DMS153 (cell line): ENCODE results near the gene NACC2.

Source experiments
- DNase-seq: peaks from one replicate; lab custom pipeline; 2025; lab: John Stamatoyannopoulos, UW

NACC2 gene

DNA sequence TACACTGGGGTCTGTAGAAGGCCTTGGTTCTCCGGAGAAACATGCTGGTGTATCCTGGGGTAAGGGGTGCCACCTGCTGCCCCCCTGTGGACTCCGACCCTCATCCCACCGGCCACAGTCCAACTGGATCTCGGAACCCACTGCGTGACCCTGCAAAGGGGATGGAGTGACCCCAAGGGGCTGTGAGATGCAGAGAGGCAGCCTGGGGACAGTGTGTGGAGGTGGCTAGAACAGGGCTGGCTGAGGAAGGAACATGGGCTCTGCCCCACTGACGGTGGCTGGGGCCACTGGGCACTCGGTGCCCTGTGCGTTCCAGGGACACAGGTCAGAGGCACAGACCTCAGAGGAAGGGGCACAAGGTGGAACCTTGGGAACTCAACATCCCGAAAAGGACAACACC lies 2.3 kb downstream of the NACC2 start:
- DNase-seq = no peak

DNA sequence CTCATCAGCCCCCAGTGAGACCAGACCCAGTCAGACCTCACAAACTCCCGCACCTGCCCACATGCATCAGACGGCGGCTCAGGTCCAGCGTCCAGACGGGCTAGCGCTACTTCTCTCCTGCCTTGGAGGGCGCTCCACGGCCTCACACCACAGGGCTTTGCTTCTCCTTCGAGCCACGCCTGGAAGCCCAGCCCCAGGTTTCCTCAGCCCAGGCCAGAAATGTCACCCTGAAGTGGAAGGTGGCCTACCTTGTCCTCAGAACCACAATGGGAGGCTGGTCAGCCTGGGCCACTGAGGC lies 2.8 kb downstream of the NACC2 start:
- DNase-seq = no peak

DNA sequence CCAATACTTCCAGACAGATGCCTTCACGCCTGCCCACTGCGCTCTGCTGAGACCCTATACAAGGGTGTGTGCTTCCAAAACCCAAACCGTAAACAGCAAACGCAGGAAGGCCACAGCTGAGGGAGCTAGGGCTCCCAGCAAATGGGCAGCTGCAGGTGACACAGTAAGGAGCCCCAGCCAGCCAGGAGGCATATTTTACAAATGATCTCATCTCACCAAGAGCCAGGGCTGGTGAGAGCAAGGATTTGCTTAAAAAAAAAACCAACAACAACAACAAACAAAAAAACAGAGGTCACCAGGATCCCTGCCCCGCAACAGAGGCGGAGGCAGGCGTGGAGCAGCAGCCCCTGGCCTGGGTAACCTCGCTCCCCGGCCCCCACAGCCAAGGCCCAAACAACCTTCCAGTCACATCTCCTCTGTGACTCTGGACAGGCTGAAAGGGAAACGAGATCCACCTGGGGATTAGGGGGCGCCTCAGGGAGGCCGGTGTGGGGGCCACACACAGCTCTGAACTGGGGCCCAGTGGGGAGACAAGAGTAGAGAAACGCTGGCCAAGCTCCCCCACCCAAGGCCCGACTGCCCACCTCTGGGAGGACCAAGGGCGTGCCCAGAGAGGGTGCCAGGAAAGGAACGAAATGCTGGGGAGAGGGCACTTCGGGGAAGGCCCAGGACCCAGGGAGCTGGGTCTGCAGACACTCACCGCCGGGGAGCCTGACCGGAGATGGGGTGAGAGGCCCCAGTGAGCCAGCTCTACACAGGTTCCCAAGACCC lies 3.3 kb downstream of the NACC2 start:
- DNase-seq = no peak

DNA sequence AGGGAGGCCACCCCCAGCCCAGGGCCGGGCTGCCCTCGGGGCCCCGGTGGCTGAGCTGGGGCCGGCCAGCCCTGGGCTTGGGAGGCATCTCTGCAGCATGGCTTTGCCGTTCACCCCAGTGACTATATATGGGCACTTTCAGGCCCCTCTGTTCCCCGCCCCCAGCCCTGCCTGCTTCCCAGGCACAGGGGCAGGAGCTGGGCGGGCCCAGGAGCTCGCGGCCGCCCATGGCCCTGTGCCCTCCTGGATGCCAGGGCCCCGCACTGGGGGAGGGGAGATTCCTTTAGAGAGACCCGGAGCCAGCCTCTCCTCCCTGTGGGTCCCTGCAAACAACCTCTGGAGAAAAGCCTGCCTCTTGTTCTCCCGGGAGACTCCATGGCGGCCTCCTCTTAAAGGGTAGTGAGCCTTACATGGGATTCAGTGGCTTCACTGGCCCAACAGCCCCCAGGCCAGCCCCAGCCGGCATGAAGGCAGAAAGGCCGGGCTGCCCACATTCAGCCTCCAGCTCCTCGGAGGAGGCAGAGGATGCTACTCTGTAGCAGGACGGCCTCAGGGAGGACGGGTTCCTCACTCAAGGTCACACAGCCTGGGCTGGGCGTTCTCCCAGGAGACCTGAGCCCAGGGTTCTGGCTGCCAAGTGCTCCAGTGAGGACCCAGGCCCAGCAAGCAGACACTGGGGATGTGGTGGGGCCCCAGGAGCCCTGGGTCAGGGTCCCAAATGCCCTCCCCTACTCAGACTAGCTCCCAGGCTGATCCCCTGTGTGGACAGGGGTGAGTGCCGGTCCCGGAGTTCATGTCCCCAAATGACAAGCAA lies 4.1 kb downstream of the NACC2 start:
- no peak for DNase-seq

DNA sequence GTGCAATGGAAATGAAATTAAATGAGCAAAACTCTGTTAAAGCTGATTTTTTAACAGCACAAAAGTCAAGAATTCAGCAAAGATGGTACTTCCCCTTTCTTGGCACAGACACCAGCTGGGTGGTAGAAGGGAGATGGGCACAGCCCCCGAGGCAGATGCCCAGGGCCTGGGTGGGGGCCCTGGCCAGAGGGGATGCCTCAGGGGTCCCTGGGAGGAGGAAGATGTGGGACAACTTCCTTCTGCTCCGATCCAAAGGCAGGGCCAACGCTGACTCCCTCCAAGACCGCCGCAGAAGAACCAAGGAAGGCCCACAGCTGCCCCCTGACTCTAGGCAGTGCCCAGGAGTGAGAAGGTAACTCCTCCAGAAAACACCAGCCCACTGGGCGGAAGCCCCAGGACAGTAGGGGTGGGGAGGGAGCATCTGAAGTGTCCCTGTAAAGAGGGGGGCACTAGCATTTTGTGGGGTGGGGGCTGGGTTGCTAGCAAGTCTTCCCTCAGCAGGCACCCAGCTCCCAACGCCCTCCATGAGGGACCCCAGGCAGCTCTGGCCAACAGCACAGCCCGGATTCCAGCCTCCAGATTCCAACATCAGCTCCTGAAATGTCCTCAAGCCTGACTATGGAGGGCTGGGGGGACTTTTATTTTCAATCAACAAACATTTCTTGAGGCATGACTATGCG lies 4.9 kb downstream of the NACC2 start:
- no peak for DNase-seq

DNA sequence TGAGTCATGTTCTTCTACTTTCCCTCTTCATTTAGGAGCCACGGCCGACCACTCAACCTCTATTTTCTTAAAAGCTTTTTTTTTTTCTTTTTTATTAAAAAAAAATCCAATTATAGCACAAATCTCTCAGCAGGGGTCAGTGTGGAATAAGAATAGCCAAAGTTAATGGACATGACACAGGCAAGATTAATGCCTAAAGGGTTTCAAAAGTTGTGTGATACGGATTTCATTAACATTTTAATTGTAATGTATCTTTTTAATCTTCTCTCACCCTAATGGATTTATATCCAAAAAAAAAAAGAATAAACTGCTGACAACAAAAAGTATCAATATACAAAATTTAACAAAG lies 5.4 kb downstream of the NACC2 start:
- DNase-seq = no peak

DNA sequence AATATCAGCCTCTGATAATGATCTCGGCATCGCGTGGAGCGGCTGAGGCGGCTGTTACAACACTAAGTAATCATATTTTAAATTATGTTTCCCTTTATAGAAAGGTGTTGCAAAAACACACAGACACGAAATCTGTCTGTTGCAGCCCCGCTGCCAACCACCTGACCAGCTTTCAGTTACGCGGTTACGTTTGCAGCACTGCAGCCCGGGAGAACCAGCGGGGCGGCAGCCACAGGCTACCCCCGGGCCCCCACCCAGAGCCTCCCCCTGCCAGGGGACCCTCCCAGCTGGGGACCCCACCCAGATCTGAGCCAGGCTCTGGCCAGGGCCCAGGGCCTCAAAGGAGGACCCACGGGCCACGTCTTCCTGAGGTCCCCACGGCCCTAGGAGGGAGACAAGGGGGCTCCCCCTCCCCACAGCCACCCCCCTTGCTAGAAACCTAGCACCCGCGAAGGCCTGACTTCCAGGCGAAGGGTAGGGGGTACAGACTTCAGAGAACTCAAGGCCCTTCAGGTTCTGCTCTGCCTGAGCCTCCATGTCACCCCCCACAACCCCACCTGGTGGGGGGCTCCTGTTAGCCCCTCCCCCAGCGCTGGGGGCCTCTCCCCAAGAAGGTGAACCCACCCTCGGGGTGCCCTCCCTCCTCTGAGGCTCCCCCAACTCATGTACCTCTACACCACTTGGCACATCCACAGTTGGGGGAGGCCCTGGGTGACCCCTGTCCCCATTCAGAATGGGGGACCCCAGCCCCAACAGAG lies 6.0 kb downstream of the NACC2 start:
- no peak for DNase-seq

DNA sequence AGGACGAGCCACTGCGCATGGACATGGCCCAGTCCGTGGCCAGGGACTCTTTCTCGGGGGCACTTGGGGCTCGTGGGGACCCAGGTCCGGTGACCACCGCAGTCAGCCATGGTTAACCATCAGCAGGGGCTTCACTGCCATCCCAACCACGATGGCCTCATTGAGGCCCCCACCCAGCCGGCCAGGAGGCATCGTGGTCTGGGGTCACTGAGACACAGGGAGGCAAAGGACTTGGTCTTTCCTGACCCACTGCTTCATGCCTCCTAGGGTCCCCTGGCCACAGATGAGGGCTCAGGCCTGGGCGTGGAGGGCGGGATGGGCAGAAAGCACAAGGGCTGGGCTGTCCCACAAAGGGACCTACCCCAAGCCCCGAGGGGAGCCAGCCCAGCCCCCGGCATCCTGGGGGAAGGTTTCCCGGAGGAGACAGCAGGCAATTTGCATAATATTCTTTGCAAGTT lies 6.6 kb downstream of the NACC2 start:
- DNase-seq = no peak

DNA sequence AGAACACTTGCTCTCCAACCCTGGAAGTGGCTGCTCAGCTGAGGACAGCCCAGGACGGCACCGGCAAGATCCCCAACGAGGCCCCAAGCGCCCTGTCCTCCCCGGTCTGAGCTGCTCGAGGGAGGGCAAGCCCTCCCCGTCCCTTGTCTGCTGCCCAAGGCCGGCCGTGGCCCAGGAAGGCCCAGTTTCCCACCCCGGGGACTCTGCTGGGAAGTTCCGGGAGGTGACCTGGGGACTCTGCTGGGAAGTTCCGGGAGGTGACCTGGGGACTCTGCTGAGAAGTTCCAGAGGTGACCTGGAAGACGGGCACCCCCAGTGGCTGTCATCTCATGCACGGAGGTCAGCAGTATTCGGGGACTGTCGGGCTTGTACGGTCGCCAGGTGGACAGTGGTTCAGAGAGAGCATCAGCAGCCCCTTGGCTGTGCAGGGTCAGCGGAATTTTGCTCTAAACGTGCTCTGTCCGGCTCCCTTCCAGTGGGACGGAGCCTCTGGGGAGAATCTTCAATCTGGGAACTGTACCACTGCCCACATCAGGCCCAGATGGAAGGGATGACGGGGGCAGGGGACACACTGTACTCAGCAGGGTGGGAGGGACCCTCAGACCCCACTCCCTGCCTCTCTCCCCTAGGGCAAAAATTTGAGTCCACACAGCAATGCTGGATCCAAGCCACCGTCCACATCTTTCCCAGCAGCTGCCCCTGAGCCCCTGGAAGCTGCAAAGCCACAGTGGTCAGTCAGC lies 7.2 kb downstream of the NACC2 start:
- no peak for DNase-seq

DNA sequence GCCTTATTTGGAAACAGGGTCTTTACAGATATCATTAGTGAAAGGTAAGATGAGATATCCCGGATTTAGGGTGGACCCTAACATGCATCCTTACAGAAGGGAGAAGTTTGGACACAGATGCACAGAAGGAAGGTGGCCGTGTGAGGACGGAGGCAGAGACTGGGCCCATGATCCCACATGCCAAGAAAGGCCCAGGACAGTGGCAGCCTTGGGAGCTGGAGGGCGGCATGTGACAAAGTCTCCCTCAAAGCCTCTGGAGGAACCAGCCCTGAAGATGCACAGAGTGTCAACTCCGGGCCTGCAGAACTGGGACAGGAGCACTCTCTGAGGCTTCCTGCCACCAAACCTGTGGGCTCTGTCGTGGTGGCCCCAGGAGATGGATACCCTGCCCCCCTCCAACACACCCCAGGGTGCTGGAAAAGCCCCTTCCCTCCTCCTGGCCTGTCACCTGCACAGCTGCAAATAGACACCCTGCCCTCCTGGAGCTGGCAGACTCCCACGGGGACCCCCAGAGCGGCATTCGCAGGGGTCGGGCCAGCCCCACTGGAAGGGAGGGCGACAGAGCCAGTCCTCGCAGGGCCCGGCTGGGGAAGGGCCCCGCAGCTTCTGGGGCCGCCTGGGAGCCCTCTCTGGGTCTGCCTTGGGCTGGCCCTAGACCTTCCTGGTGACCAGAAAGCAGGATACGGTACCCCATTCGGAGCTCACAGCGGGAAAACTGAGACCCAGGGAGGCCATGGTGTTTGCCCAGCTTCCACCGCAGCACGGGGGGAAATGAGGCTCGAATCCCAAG lies 7.9 kb downstream of the NACC2 start:
- no peak for DNase-seq

DNA sequence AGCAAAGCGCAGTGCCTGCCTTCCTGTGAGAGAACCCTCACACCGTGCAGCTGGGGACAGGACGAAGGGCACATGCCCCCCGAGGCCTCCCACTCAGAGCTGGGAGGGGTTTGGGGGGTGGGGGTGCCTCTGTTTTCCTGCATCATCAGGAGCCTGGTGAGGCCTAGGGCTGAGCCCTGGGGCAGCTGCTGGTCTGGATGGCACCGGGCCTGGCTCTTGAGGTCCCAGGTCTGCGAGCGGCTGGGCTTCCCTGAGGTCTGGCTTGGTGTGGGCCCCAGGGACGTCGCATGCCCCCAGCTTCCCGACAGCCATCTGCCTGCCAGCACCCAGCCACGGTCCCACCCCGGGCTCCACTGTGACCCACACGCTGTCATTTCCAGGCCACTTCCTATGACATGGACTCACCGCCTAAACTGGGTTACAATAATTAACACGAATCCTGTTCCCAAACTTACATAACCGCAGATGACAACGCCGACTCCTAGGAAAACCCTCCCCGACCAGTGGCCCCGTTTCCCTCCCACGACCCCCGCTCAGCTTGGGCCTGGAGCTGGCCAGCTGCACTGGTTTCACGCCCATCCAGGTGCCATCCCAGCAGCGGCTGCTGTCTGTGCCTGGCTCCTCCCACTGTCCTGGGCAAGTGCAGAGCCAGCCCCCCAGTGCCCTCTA lies 8.7 kb downstream of the NACC2 start:
- DNase-seq = no peak

DNA sequence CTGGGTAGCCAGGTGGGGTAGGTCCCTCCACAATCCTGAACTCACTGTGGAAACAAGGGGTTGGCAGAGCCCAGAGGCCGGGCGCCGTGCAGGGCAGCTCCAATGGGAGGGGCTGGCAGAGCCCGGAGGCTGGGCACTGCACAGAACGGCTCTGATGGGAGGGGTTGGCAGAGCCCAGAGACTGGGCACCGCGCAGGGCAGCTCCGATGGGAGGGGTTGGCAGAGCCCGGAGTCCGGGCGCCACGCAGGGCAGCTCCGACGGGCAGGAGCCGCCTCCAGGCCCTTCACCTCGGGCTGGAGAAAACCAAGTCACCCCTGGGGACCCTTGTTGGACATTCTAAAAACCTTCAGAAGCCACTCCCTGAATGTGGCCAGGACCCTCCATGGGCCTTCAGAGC lies 9.3 kb downstream of the NACC2 start:
- no peak for DNase-seq

DNA sequence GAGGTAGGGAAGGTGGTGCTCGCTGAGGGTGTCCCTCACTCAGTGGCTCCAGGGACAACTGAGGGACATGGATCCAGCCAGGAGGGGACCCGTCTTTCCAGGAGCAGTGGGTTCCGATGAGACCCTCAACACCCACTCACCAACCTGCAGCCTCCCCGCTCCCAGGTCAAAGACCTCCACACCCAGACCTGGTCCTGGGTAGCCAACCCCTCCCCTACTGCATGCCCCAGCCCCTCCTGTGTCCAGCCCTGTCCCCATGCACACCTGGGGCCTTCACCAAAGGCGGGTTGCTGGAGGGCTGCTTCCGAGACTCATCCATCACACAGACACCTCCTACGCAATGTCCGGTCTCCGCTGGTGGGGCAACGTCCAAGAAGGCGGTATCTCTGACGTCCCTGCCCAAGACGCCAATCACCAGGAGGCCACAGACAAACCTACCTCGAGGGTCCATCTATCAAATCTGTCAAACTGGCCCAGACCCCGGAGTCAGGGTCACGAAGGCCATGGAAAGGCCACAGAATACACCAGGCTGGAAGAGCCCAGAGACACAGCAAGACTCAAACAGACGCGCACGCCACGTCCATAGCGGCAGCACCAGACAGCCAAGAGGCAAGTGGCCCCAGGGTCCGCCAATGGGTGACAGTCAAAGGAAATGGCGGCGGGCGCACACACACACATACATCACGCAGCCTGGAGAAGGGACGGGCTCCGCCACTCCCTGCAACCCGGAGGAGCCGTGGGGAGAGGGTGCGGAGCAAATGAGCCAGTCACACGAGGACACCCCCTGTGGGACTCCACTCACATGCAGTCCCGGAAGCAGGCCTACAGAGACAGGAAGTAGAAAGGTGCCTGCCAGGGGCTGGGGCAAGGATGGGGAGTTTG lies 10.8 kb downstream of the NACC2 start:
- DNase-seq = no peak

DNA sequence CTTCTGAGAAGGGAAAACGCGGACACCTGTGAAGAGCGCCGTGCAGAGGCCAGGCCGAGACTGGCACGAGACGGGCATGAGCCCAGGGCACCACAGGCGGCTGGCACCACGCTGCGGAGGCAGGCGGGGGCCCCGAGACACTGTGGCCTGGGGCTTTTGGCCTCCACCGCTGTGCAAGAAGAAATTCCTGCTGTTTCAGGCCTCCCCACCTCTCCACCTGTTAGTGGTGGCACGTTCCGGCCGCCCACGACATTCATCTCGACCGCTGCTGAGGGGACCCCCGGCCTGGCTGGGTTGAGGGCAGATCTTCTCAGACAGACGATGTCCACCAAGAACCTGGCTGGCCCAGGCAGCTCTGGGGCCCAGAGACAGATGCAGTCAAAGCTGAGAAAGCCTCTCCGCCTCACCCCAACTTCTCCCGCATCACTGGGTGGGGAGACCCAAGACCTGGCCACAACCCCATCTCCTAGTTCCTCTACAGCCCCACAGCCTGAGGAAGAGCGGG lies 11.5 kb downstream of the NACC2 start:
- no peak for DNase-seq

DNA sequence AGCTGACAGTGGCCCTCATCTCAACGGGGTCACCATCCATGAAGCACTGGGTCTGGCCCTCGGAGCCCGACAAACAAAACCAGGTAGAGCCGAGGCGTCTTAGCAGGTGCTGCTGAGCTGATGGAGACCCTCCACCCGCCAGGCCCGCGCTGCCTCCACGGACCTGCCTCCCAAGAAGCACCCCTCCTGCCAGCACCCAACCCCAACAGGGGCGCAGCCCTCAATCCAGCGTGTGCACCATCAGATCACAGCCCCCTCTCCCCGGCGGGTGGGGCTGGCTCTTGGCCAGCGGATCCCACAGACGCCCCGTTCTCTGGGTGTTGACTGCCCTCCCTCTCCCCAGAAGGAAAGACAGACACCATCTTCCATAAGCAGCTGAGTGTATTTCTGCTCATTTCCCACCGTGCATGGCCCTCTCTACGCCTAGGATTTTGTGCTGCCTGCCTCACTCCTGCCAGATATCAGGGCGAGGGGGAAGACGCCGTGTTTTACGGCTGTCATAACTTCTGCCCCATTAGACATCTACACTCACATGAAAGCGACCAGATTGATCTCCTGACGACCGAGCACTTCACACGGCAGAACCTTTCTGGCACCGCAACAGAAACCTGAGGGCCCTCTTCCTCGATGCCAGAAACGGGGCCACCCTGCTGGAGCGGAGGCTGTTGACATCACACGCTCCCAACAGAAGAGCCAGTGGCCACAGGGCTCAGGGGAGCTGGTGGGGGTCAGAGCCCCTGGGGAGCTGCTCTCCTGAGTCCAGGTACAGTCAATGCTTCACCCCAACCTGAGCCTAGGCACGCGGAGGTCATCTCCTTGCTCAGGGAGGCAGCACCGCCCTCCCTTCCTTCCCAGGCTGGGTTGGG lies 12.4 kb downstream of the NACC2 start:
- no peak for DNase-seq

DNA sequence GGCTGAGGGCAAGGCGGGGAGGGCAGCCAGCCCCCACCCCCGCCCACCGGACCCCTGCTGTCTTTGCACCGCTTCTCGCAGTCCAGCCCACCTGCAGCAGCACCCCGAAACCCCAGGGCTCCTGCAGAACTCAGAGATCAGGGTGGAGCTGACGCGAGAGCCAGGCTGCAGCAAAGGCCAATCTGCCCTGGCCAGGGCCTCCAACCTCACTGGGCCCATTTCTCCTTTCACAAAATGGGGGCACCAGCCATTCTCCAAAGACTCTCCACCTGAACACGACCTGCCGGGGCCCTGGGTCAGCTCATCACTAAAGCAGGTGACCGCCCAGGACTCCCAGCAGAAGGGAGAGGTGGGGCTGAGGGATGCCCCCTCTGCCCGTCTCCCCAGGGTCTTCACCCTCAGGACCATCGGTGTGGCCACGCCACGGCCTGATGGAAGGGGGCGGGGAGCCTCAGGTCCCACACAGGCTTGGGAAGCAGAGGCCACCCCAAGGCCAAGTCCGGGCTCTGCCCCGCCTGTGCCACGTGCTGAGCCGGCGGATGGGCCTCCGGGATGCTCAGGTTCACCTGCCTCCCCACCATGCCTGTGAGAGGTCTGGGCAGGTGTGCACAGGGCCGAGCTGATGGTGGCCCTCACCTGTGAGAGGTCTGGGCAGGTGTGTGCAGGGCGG lies 13.1 kb downstream of the NACC2 start:
- DNase-seq = no peak

DNA sequence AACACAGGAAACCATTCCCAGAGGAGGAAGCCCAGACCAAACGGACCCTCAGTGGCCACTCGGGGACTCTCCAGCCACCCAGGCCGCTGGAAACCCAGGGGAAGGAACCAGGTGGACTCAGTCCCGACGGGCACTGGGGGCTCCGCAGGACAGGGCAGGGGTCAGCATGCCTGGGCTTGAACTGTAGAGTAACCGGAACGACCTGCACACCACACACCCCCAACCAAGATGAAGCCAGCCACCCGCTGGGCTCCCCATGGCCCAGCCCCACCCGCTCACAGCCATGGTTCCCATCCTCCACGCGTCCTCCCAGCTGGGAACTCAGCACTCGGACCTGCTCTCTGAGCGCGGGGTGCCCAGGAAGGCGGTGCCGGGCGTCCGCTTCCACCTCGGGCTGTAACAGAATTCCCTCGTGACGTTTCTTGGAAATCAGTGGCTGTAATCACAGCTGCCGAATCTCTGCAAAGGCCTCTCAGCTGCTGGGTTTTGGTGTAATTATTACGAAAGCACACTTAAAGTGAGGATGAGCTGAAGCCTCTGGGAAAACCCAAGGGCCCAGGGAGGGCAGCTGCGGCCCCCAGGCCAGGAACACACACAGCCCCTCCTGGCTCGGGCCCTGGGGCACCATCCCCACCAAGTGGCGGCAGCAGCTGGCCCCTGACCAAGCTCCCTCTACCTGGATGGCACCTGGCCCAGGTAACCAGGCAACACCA lies 13.8 kb downstream of the NACC2 start:
- DNase-seq = peak; percentile 9
